Parathyroid adenoma (tissue), 2 donors: ENCODE measurements around the gene WDR70.
"Not testable (repeated sequence)": the region's sequence is repeated elsewhere in the genome, so short reads cannot be mapped to it uniquely, and the experiment has no call there.

Experiments
- H2AFZ ChIP-seq: fragments of 300-600 bp; sonication (generic); one replicate; pipeline ENCODE4 v1.7.0; 2017; ENCODE audit warnings: antibody characterized with exemption, mild to moderate bottlenecking
- H3K27ac ChIP-seq: fragments of 300-600 bp; sonication (generic); one replicate; pipeline ENCODE4 v1.7.0; 2017
- H3K27me3 ChIP-seq: fragments of 300-600 bp; sonication (generic); one replicate; pipeline ENCODE4 v1.7.0; 2017; ENCODE audit warnings: low read length; ENCODE audit not compliant: control insufficient read depth, insufficient read depth
- H3K36me3 ChIP-seq: fragments of 300-600 bp; sonication (generic); one replicate; pipeline ENCODE4 v1.7.0; 2017; ENCODE audit warnings: low read length; ENCODE audit not compliant: control insufficient read depth, insufficient read depth
- H3K4me1 ChIP-seq: fragments of 300-600 bp; sonication (generic); one replicate; pipeline ENCODE4 v1.7.0; 2017; ENCODE audit warnings: control low read depth
- H3K4me2 ChIP-seq: fragments of 300-600 bp; sonication (generic); one replicate; pipeline ENCODE4 v1.7.0; 2017; ENCODE audit warnings: low read length
- H3K4me3 ChIP-seq: fragments of 300-600 bp; sonication (generic); one replicate; pipeline ENCODE4 v1.7.0; 2017; ENCODE audit warnings: low read depth, low read length
- H3K79me2 ChIP-seq: fragments of 300-600 bp; sonication (generic); one replicate; pipeline ENCODE4 v1.7.0; 2017; ENCODE audit warnings: control low read depth
- H3K9ac ChIP-seq: fragments of 300-600 bp; sonication (generic); one replicate; pipeline ENCODE4 v1.7.0; 2017; ENCODE audit warnings: mild to moderate bottlenecking
- H3K9me3 ChIP-seq: fragments of 300-600 bp; sonication (generic); one replicate; pipeline ENCODE4 v1.7.0; 2017; ENCODE audit warnings: low read length; ENCODE audit not compliant: control insufficient read depth
- TF ChIP-seq, protein P1 (sequence below): fragments of 300-600 bp; sonication (generic); IDR thresholded peaks from one replicate; pipeline ENCODE4 v1.7.0; 2017; ENCODE audit warnings: antibody characterized with exemption, mild to moderate bottlenecking
- donor health status: primary hyperparathyroidism.

The WDR70 gene

DNA sequence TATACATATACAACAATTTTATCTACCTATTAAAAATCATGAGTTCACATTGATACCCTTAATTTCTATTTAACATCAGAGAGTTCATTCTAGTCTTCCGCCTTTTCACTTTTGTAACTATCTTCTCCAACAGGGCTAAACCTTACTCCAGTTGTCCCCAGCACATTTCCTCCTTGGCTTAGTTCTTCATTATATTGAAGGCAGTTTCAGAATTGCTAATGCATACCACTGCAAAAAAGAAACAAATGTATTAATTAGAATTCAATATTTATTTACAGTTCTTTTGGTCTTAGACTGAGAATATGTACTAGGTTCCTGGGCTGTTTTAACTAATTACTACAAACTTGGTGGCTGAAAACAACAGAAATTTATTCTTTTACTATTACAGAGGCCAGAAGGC is 132.5 kb downstream of the WDR70 start:
- no peak overlapping the region for H3K9ac ChIP-seq
- H3K4me3 ChIP-seq: no peak overlapping the region
- TF ChIP-seq, protein P1, sequence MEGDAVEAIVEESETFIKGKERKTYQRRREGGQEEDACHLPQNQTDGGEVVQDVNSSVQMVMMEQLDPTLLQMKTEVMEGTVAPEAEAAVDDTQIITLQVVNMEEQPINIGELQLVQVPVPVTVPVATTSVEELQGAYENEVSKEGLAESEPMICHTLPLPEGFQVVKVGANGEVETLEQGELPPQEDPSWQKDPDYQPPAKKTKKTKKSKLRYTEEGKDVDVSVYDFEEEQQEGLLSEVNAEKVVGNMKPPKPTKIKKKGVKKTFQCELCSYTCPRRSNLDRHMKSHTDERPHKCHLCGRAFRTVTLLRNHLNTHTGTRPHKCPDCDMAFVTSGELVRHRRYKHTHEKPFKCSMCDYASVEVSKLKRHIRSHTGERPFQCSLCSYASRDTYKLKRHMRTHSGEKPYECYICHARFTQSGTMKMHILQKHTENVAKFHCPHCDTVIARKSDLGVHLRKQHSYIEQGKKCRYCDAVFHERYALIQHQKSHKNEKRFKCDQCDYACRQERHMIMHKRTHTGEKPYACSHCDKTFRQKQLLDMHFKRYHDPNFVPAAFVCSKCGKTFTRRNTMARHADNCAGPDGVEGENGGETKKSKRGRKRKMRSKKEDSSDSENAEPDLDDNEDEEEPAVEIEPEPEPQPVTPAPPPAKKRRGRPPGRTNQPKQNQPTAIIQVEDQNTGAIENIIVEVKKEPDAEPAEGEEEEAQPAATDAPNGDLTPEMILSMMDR: no peak
- no peaks in the 10 kb centered on the region for H3K36me3 ChIP-seq
- no peaks in the 10 kb centered on the region for H3K27me3 ChIP-seq
- no peak overlapping the region for H3K27ac ChIP-seq
- H3K9me3 ChIP-seq: no peaks in the 10 kb centered on the region
- no peak overlapping the region for H2AFZ ChIP-seq
- H3K4me1 ChIP-seq: no peaks in the 10 kb centered on the region
- no peaks in the 10 kb centered on the region for H3K79me2 ChIP-seq
- H3K4me2 ChIP-seq: no peak overlapping the region

DNA sequence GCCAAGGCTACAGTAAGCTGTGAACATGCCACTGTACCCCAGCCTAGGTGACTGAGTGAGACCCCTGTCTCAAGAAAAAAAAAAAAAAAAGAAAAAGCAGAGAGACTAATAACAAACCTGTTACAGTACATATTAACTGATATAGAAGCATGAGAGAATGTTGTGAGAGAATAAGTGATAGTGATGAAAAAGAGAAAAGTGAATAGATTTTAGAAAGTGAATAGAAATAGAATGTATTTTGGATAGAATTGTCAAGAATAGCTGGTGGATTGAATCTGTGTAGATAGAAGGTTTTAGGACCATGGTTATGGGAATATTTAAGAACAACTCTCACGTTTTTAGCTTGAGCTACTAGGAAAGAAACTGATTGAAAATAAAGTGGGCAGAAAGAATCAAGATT is 135.8 kb downstream of the WDR70 start:
- TF ChIP-seq, protein P1: no peak
- Histone ChIP-seq H3K4me1 (no peaks in the 10 kb centered on the region), H2AFZ (no peak overlapping the region), H3K4me2 (no peak overlapping the region), H3K27ac (no peak overlapping the region), H3K27me3 (no peaks in the 10 kb centered on the region), H3K4me3 (no peak overlapping the region), H3K9me3 (no peaks in the 10 kb centered on the region), H3K9ac (no peak overlapping the region), H3K79me2 (no peaks in the 10 kb centered on the region), H3K36me3 (no peaks in the 10 kb centered on the region)

DNA sequence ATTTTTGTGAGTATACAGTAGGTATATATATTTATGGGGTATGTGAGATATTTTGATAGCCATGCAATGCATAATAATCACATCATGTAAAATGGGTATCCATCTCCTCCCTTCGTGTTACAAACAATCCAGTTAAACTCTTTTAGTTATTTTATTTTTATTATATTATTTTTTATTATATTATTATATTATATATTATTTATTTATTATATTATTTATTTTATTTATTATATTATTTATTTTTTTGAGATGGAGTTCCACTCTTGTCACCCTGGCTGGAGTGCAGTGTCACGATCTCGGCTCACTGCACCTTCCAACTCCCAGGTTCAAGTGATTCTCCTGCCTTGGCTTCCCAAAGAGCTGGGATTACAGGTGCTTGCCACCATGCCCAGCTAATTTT is 138.6 kb downstream of the WDR70 start:
- no peak overlapping the region for H3K4me3 ChIP-seq
- H3K9me3 ChIP-seq: no peaks in the 10 kb centered on the region
- no peaks in the 10 kb centered on the region for H3K79me2 ChIP-seq
- H3K4me1 ChIP-seq: no peaks in the 10 kb centered on the region
- H3K27me3 ChIP-seq: no peaks in the 10 kb centered on the region
- no peak overlapping the region for H3K9ac ChIP-seq
- TF ChIP-seq, protein P1: no peak
- H3K27ac ChIP-seq: no peak overlapping the region
- no peaks in the 10 kb centered on the region for H3K36me3 ChIP-seq
- H3K4me2 ChIP-seq: no peak overlapping the region
- no peak overlapping the region for H2AFZ ChIP-seq

DNA sequence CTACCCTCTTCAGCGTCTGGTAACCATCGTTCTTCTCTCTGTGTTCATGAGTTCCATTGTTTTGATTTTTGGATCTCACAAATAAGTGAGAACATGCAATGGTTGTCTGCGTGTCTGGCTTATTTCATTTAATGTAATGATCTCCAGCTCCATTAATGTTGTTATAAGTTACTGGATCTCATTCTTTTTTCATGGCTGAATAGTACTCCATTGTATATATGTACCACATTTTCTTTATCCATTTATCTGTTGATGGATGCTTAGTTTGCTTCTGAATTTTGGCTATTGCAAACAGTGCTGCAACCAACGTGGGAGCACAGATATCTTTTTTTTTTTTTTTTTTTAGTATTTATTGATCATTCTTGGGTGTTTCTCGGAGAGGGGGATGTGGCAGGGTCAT is 139.2 kb downstream of the WDR70 start:
- H3K79me2 ChIP-seq, H3K27me3 ChIP-seq, H2AFZ ChIP-seq, H3K4me1 ChIP-seq, H3K4me3 ChIP-seq, H3K36me3 ChIP-seq, H3K4me2 ChIP-seq, H3K27ac ChIP-seq, H3K9ac ChIP-seq, H3K9me3 ChIP-seq: not testable (repeated sequence)

DNA sequence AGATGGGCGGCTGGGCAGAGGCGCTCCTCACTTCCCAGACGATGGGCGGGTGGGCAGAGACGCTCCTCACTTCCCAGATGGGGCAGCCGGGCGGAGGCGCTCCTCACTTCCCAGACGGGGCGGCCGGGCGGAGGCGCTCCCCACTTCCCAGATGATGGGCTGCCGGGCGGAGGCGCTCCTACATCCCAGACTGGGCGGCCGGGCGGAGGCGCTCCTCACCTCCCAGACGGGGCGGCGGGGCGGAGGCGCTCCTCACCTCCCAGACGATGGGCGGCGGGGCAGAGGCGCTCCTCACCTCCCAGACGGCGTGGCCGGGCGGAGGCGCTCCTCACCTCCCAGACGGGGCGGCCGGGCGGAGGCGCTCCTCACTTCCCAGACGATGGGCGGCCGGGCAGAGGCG is 140.2 kb downstream of the WDR70 start:
- Histone ChIP-seq H3K27ac (no peak overlapping the region), H3K36me3 (no peaks in the 10 kb centered on the region), H3K4me3 (no peak overlapping the region), H2AFZ (no peak overlapping the region), H3K4me1 (no peaks in the 10 kb centered on the region), H3K4me2 (no peak overlapping the region), H3K9me3 (no peaks in the 10 kb centered on the region), H3K27me3 (no peaks in the 10 kb centered on the region), H3K79me2 (no peaks in the 10 kb centered on the region), H3K9ac (no peak overlapping the region)
- TF ChIP-seq, protein P1: no peak
